ENCODE measurements around the gene BACH2.

DNA sequence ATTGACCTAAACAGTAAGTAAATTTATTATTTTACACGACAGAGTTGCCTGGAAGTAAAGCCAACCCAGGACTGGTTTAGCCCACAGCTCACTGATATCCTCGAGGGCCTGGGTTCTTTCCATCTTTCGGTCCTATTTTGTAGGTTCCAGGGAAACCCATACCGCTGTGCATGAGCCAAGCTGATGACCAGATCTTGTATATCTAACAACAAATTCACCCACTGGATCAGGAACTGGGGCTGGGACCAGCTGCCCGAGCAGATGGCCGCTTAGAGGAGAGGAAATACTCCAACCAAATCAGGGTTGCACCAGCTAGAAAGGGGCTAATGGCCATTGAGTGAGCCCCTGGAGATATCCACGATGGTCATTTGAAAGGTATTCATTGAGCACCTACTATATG, 139.2 kb downstream of the BACH2 start:
- TF ChIP-seq, protein P1, sequence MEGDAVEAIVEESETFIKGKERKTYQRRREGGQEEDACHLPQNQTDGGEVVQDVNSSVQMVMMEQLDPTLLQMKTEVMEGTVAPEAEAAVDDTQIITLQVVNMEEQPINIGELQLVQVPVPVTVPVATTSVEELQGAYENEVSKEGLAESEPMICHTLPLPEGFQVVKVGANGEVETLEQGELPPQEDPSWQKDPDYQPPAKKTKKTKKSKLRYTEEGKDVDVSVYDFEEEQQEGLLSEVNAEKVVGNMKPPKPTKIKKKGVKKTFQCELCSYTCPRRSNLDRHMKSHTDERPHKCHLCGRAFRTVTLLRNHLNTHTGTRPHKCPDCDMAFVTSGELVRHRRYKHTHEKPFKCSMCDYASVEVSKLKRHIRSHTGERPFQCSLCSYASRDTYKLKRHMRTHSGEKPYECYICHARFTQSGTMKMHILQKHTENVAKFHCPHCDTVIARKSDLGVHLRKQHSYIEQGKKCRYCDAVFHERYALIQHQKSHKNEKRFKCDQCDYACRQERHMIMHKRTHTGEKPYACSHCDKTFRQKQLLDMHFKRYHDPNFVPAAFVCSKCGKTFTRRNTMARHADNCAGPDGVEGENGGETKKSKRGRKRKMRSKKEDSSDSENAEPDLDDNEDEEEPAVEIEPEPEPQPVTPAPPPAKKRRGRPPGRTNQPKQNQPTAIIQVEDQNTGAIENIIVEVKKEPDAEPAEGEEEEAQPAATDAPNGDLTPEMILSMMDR (IDR thresholded peaks at IDR 0.05; ENCODE audit: poor library complexity, severe bottlenecking), result no peak
- no peak for TF ChIP-seq EZH2 (IDR thresholded peaks at IDR 0.05; ENCODE audit: borderline replicate concordance, insufficient read depth, low read length, poor library complexity, severe bottlenecking)
- TF ChIP-seq RAD21 (conservative IDR thresholded peaks at IDR 0.05), result no peak
- TF ChIP-seq EP300 (conservative IDR thresholded peaks at IDR 0.05; ENCODE audit: poor library complexity, severe bottlenecking), result no peak
- TF ChIP-seq MXI1 (conservative IDR thresholded peaks at IDR 0.05; ENCODE audit: poor library complexity, severe bottlenecking), result no peak
- TF ChIP-seq, protein P2, sequence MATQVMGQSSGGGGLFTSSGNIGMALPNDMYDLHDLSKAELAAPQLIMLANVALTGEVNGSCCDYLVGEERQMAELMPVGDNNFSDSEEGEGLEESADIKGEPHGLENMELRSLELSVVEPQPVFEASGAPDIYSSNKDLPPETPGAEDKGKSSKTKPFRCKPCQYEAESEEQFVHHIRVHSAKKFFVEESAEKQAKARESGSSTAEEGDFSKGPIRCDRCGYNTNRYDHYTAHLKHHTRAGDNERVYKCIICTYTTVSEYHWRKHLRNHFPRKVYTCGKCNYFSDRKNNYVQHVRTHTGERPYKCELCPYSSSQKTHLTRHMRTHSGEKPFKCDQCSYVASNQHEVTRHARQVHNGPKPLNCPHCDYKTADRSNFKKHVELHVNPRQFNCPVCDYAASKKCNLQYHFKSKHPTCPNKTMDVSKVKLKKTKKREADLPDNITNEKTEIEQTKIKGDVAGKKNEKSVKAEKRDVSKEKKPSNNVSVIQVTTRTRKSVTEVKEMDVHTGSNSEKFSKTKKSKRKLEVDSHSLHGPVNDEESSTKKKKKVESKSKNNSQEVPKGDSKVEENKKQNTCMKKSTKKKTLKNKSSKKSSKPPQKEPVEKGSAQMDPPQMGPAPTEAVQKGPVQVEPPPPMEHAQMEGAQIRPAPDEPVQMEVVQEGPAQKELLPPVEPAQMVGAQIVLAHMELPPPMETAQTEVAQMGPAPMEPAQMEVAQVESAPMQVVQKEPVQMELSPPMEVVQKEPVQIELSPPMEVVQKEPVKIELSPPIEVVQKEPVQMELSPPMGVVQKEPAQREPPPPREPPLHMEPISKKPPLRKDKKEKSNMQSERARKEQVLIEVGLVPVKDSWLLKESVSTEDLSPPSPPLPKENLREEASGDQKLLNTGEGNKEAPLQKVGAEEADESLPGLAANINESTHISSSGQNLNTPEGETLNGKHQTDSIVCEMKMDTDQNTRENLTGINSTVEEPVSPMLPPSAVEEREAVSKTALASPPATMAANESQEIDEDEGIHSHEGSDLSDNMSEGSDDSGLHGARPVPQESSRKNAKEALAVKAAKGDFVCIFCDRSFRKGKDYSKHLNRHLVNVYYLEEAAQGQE (IDR thresholded peaks at IDR 0.05; ENCODE audit: borderline replicate concordance), result no peak
- no peak for TF ChIP-seq TAF1 (IDR thresholded peaks at IDR 0.05; ENCODE audit: low read depth)
